Measurements from ENCODE around the gene PRC1. TPM values are rescaled to one million over a fixed set of nuclear protein-coding genes. Genes with fewer than 3 reads are reported as not detected.
"Not testable (repeated sequence)": the region's sequence is repeated elsewhere in the genome, so short reads cannot be mapped to it uniquely, and the experiment has no call there.

Gene PRC1
- total and polyA plus RNA-seq, 4 donors: 3.5 to 8.1 (median 6.9) TPM

DNA sequence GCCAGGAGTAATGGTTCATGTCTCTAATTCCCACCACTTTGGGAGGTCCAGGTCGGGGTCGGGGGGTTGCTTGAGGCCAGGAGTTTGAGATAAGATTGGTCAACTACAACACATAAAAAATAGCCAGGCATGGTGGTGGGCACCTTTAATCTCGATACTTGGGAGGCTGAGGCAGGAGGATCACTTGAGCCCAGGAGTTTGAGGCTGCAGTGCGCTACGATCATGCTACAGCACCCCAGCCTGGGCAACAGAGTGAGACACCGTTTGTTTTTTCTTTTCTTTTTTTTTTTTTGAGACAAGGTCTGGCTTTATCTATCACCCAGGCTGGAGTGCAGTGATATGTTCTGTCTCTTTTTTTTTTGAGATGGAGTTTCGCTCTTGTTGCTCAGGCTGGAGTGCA lies 29.4 kb upstream of the PRC1 start:
- Histone ChIP-seq H3K9me3 (ENCODE audit: control insufficient read depth, low read length) (no peaks in the 10 kb centered on the region), H3K27ac (ENCODE audit: low read depth in 1 of 2, low read length in 2 of 2) (no peak overlapping the region), H3K27me3 (ENCODE audit: control insufficient read depth in 1 of 2, insufficient read depth in 2 of 2, low read length in 1 of 2) (no peaks in the 10 kb centered on the region), H3K4me1 (ENCODE audit: control insufficient read depth in 1 of 2, insufficient read depth in 2 of 2, low read length in 2 of 2) (no peaks in the 10 kb centered on the region), H3K36me3 (ENCODE audit: control insufficient read depth in 1 of 2, insufficient read depth in 2 of 2, low read length in 1 of 2) (no peaks in the 10 kb centered on the region), H3K4me3 (ENCODE audit: low read length in 2 of 2) (no peak overlapping the region)
- ATAC-seq (ENCODE audit: low FRiP score) (no peak), DNase-seq (no peak)
- intact Hi-C loops (cut with DNase I): loop anchor here in 1 of 2 donors (10.0 kb wide), 1 partner anchor 69 kb away; the partner anchor contains the start of gene RCCD1
- 87 to 88% methylated on average over 7 of the region's 7 CpGs for WGBS, 2 donors

DNA sequence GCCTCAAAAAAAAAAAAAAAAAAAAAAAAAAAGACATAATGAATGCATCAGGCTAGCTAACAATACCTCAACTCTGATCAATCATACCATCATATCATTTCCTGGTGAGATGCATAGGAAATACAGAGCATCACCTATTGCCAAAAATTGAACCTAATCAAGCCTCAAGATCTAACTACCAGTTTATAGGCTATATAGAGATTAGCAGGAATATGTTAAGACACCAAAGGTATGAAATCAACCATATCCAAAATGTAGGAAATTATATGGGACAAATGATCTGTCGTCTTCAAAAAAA lies 28.4 kb upstream of the PRC1 start:
- 27 to 39% methylated on average over 1 of the region's 1 CpG for WGBS, 2 donors

DNA sequence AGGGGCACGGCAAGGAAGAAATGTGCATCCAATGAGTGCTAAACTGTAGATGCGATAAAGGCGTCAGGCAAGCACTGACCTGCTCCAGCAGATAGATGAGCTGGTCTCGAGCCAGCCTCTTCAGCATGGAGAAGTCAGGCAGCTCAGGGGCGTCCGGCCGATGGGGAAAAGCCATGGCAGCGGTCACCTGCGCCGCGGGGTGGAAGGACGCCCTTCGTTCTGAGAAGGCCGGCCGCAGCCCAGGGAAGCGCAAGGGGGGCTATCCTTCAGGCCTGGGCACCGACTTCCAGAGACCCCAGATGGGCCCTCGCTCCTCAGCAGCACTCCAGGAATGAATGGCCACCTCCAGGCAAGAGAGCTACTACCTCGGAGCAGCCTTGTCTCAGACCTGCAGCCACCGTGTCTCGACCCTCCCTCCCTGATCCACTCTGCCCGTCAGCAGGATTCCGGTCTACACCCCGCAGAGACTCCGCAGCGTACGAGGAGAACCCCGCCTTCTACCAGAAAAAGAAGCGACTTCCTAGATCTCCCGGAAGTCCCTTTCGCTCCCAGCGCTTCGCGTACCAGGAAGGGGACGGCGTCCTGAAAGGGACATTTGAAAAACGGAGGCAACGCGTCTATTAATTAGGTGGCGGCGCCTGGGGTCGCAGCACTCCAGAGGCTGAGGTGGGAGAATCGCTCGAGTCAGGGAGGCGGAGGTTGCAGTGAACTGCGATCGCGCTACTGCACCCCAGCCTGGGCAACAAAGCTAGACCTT lies 27.9 kb upstream of the PRC1 start, which contains the start of gene VPS33B:
VPS33B (minus strand) TSS at position 520 of the 757 bp plus-strand sequence; CDS start at position 175, 345 bp downstream.
- DNase-seq (peak; percentile 90 to 91), ATAC-seq (ENCODE audit: low FRiP score) (peak; percentile 92)
- no peaks in the 10 kb centered on the region for H3K4me1 ChIP-seq (ENCODE audit: control insufficient read depth in 1 of 2, insufficient read depth in 2 of 2, low read length in 2 of 2)
- no peak within 1 kb of the TSS for H3K27ac ChIP-seq (ENCODE audit: low read depth in 1 of 2, low read length in 2 of 2)
- H3K27me3 ChIP-seq (ENCODE audit: control insufficient read depth in 1 of 2, insufficient read depth in 2 of 2, low read length in 1 of 2): no peaks in the 10 kb centered on the region
- intact Hi-C loops (cut with DNase I): loop anchor here in 1 of 2 donors (10.0 kb wide), 1 partner anchor 67 kb away; the partner anchor contains the start of gene RCCD1
- 0% methylated on average over 48 of the region's 48 CpGs for WGBS, 2 donors
- no peaks in the 10 kb centered on the region for H3K9me3 ChIP-seq (ENCODE audit: control insufficient read depth, low read length)
- peak within 1 kb of the TSS; percentile 75 to 85 for H3K4me3 ChIP-seq (ENCODE audit: low read length in 2 of 2)
- no peaks in the 10 kb centered on the region for H3K36me3 ChIP-seq (ENCODE audit: control insufficient read depth in 1 of 2, insufficient read depth in 2 of 2, low read length in 1 of 2)

More for the DNA sequence above, 28.4 kb upstream of the PRC1 start:
- Histone ChIP-seq H3K27me3 (ENCODE audit: control insufficient read depth in 1 of 2, insufficient read depth in 2 of 2, low read length in 1 of 2) (no peaks in the 10 kb centered on the region), H3K9me3 (ENCODE audit: control insufficient read depth, low read length) (no peaks in the 10 kb centered on the region), H3K36me3 (ENCODE audit: control insufficient read depth in 1 of 2, insufficient read depth in 2 of 2, low read length in 1 of 2) (no peaks in the 10 kb centered on the region), H3K4me3 (ENCODE audit: low read length in 2 of 2) (peak overlapping the region; percentile 75 to 85), H3K27ac (ENCODE audit: low read depth in 1 of 2, low read length in 2 of 2) (no peak overlapping the region), H3K4me1 (ENCODE audit: control insufficient read depth in 1 of 2, insufficient read depth in 2 of 2, low read length in 2 of 2) (no peaks in the 10 kb centered on the region)
- ATAC-seq (ENCODE audit: low FRiP score) (no peak), DNase-seq (no peak)
- intact Hi-C loops (cut with DNase I): loop anchor here in 1 of 2 donors (10.0 kb wide), 1 partner anchor 68 kb away; the partner anchor contains the start of gene RCCD1

DNA sequence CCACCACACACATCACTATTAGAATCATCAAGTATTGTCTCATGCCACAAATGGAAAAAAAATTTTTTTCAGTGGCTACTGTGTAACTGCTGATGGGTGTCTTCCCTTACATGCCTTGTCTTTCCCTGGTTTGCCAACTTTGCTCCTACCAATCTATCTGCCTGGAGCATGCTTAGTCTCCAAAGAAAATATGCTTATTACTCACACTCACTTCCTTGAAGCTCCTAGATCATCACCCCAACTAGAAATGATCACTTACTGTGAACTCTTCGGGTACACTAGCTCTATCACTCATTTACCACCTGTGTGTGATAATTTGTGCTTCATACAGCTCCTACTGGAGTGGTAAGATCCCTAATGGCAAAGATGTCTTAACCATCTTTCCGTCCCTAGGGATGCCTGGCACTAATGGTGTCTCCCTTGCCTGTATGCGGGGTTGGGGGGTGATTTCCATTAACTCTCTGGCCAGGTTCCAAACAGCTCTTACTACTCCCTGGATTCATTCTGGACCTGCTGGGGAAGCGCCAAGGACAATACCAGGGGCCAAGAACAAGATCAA lies 27.3 kb upstream of the PRC1 start:
- Histone ChIP-seq H3K4me3 (ENCODE audit: low read length in 2 of 2) (peak overlapping the region; percentile 75 to 85), H3K36me3 (ENCODE audit: control insufficient read depth in 1 of 2, insufficient read depth in 2 of 2, low read length in 1 of 2) (no peaks in the 10 kb centered on the region), H3K4me1 (ENCODE audit: control insufficient read depth in 1 of 2, insufficient read depth in 2 of 2, low read length in 2 of 2) (no peaks in the 10 kb centered on the region), H3K27me3 (ENCODE audit: control insufficient read depth in 1 of 2, insufficient read depth in 2 of 2, low read length in 1 of 2) (no peaks in the 10 kb centered on the region), H3K27ac (ENCODE audit: low read depth in 1 of 2, low read length in 2 of 2) (no peak overlapping the region), H3K9me3 (ENCODE audit: control insufficient read depth, low read length) (no peaks in the 10 kb centered on the region)
- intact Hi-C loops (cut with DNase I): loop anchor here in 1 of 2 donors (10.0 kb wide), 1 partner anchor 67 kb away; the partner anchor contains the start of gene RCCD1
- WGBS, 2 donors: 11 to 12% methylated on average over 4 of the region's 4 CpGs
- ATAC-seq (ENCODE audit: low FRiP score) (no peak), DNase-seq (no peak)

DNA sequence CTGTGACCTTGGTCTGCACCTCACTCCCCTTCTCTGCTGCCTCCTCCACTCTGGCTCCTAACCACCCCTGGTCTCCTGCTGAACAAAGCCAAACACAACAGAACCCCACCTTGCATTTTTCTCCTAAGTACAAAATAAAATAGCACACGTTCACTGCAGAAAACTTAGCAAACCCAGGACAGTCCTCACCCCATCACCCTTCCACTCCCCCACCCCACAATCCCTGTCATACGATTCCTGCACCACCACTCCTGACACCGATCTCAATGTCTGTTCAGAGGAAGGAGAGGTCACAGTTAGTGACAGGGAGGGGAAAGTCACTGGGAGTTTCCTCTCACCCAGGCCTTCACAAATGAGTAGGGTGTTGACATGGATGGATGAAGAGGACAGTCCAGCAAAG lies 23.8 kb upstream of the PRC1 start:
- intact Hi-C loops (cut with DNase I): no loop called here
- no peaks in the 10 kb centered on the region for H3K9me3 ChIP-seq (ENCODE audit: control insufficient read depth, low read length)

GRCh38 chr15:91017716-91018115 lies 23.4 kb upstream of the PRC1 start:
- H3K27me3 ChIP-seq (ENCODE audit: control insufficient read depth in 1 of 2, insufficient read depth in 2 of 2, low read length in 1 of 2): no peaks in the 10 kb centered on the region
- H3K27ac ChIP-seq (ENCODE audit: low read depth in 1 of 2, low read length in 2 of 2): no peak overlapping the region
- no peaks in the 10 kb centered on the region for H3K9me3 ChIP-seq (ENCODE audit: control insufficient read depth, low read length)
- H3K36me3 ChIP-seq (ENCODE audit: control insufficient read depth in 1 of 2, insufficient read depth in 2 of 2, low read length in 1 of 2): peaks cover 3 to 4% of the 10 kb centered on the region in 2 donors
- no peaks in the 10 kb centered on the region for H3K4me1 ChIP-seq (ENCODE audit: control insufficient read depth in 1 of 2, insufficient read depth in 2 of 2, low read length in 2 of 2)
- WGBS, 2 donors: 79 to 80% methylated on average over 5 of the region's 5 CpGs
- ATAC-seq (ENCODE audit: low FRiP score) (no peak), DNase-seq (no peak)
- intact Hi-C loops (cut with DNase I): no loop called here
- no peak overlapping the region for H3K4me3 ChIP-seq (ENCODE audit: low read length in 2 of 2)

More for the DNA sequence above, 23.8 kb upstream of the PRC1 start:
- ATAC-seq (ENCODE audit: low FRiP score) (no peak), DNase-seq (no peak)
- WGBS, 2 donors: 63 to 68% methylated on average over 3 of the region's 3 CpGs
- no peak overlapping the region for H3K27ac ChIP-seq (ENCODE audit: low read depth in 1 of 2, low read length in 2 of 2)
- H3K4me1 ChIP-seq (ENCODE audit: control insufficient read depth in 1 of 2, insufficient read depth in 2 of 2, low read length in 2 of 2): no peaks in the 10 kb centered on the region
- H3K27me3 ChIP-seq (ENCODE audit: control insufficient read depth in 1 of 2, insufficient read depth in 2 of 2, low read length in 1 of 2): no peaks in the 10 kb centered on the region
- H3K36me3 ChIP-seq (ENCODE audit: control insufficient read depth in 1 of 2, insufficient read depth in 2 of 2, low read length in 1 of 2): peaks cover 2 to 3% of the 10 kb centered on the region in 2 donors
- H3K4me3 ChIP-seq (ENCODE audit: low read length in 2 of 2): no peak overlapping the region

GRCh38 chr15:91013701-91014100 lies 19.4 kb upstream of the PRC1 start:
- H3K9me3 ChIP-seq (ENCODE audit: control insufficient read depth, low read length); H3K27me3 ChIP-seq (ENCODE audit: control insufficient read depth in 1 of 2, insufficient read depth in 2 of 2, low read length in 1 of 2); H3K4me3 ChIP-seq (ENCODE audit: low read length in 2 of 2); H3K4me1 ChIP-seq (ENCODE audit: control insufficient read depth in 1 of 2, insufficient read depth in 2 of 2, low read length in 2 of 2); ATAC-seq (ENCODE audit: low FRiP score); intact Hi-C loops (cut with DNase I); H3K36me3 ChIP-seq (ENCODE audit: control insufficient read depth in 1 of 2, insufficient read depth in 2 of 2, low read length in 1 of 2); H3K27ac ChIP-seq (ENCODE audit: low read depth in 1 of 2, low read length in 2 of 2): not testable (repeated sequence)
- DNase-seq: peak in 1 of 2 donors; percentile 26
- WGBS, 2 donors: 94 to 95% methylated on average over 10 of the region's 10 CpGs

GRCh38 chr15:91007266-91007665 lies 12.9 kb upstream of the PRC1 start:
- DNase-seq (no peak), ATAC-seq (ENCODE audit: low FRiP score) (no peak)
- Histone ChIP-seq H3K27ac (ENCODE audit: low read depth in 1 of 2, low read length in 2 of 2) (no peak overlapping the region), H3K27me3 (ENCODE audit: control insufficient read depth in 1 of 2, insufficient read depth in 2 of 2, low read length in 1 of 2) (no peaks in the 10 kb centered on the region), H3K36me3 (ENCODE audit: control insufficient read depth in 1 of 2, insufficient read depth in 2 of 2, low read length in 1 of 2) (peaks cover 6 to 7% of the 10 kb centered on the region in 2 donors), H3K9me3 (ENCODE audit: control insufficient read depth, low read length) (no peaks in the 10 kb centered on the region), H3K4me1 (ENCODE audit: control insufficient read depth in 1 of 2, insufficient read depth in 2 of 2, low read length in 2 of 2) (no peaks in the 10 kb centered on the region), H3K4me3 (ENCODE audit: low read length in 2 of 2) (no peak overlapping the region)
- WGBS, 2 donors: 91 to 93% methylated on average over 3 of the region's 3 CpGs
- intact Hi-C loops (cut with DNase I): no loop called here

GRCh38 chr15:91001209-91001608 lies 6.9 kb upstream of the PRC1 start:
- H3K4me3 ChIP-seq (ENCODE audit: low read length in 2 of 2): no peak overlapping the region
- DNase-seq (no peak), ATAC-seq (ENCODE audit: low FRiP score) (no peak)
- intact Hi-C loops (cut with DNase I): no loop called here
- H3K9me3 ChIP-seq (ENCODE audit: control insufficient read depth, low read length): no peaks in the 10 kb centered on the region
- peaks cover 7 to 17% of the 10 kb centered on the region in 2 donors for H3K36me3 ChIP-seq (ENCODE audit: control insufficient read depth in 1 of 2, insufficient read depth in 2 of 2, low read length in 1 of 2)
- no peaks in the 10 kb centered on the region for H3K27me3 ChIP-seq (ENCODE audit: control insufficient read depth in 1 of 2, insufficient read depth in 2 of 2, low read length in 1 of 2)
- no peak overlapping the region for H3K27ac ChIP-seq (ENCODE audit: low read depth in 1 of 2, low read length in 2 of 2)
- WGBS, 2 donors: 90 to 95% methylated on average over 3 of the region's 3 CpGs
- no peaks in the 10 kb centered on the region for H3K4me1 ChIP-seq (ENCODE audit: control insufficient read depth in 1 of 2, insufficient read depth in 2 of 2, low read length in 2 of 2)
